ENCODE results near the gene PARD3. TPM values are rescaled to one million over a fixed set of nuclear protein-coding genes. Genes with fewer than 3 reads are reported as not detected.

PARD3 gene
- total and polyA plus RNA-seq, 7 donors, result 20.2 to 84.4 (median 53.4) TPM

GRCh38 chr10:34179280-34179679 lies 635.8 kb downstream of the PARD3 start:
- TF ChIP-seq CTCF (IDR thresholded peaks at IDR 0.05), result no peak
- 69 to 80% (median 75%) methylated on average over 3 of the region's 3 CpGs for WGBS, 3 donors

GRCh38 chr10:34178756-34179155 lies 636.3 kb downstream of the PARD3 start:
- no peak overlapping the region for H3K27ac ChIP-seq
- ATAC-seq (no peak), DNase-seq (no peak)
- no peaks in the 10 kb centered on the region for H3K27me3 ChIP-seq (ENCODE audit: insufficient read depth in 3 of 3, low read length in 2 of 3)
- 82 to 84% (median 84%) methylated on average over 3 of the region's 3 CpGs for WGBS, 3 donors
- no peaks in the 10 kb centered on the region for H3K36me3 ChIP-seq (ENCODE audit: insufficient read depth in 1 of 2, low read depth in 1 of 2)
- intact Hi-C loops (cut with DNase I), result no loop called here
- no peak for TF ChIP-seq CTCF (IDR thresholded peaks at IDR 0.05)
- no peaks in the 10 kb centered on the region for H3K4me1 ChIP-seq
- no peaks in the 10 kb centered on the region for H3K9me3 ChIP-seq
- no peak overlapping the region for H3K4me3 ChIP-seq

More at GRCh38 chr10:34179280-34179679, 635.8 kb downstream of the PARD3 start:
- Histone ChIP-seq H3K4me3 (no peak overlapping the region), H3K36me3 (ENCODE audit: insufficient read depth in 1 of 2, low read depth in 1 of 2) (no peaks in the 10 kb centered on the region), H3K27me3 (ENCODE audit: insufficient read depth in 3 of 3, low read length in 2 of 3) (no peaks in the 10 kb centered on the region), H3K4me1 (no peaks in the 10 kb centered on the region), H3K9me3 (no peaks in the 10 kb centered on the region), H3K27ac (no peak overlapping the region)
- ATAC-seq (no peak), DNase-seq (no peak)
- intact Hi-C loops (cut with DNase I), result no loop called here

GRCh38 chr10:34178196-34178595 lies 636.9 kb downstream of the PARD3 start:
- Histone ChIP-seq H3K9me3 (no peaks in the 10 kb centered on the region), H3K4me3 (no peak overlapping the region), H3K36me3 (ENCODE audit: insufficient read depth in 1 of 2, low read depth in 1 of 2) (no peaks in the 10 kb centered on the region), H3K4me1 (no peaks in the 10 kb centered on the region), H3K27ac (no peak overlapping the region), H3K27me3 (ENCODE audit: insufficient read depth in 3 of 3, low read length in 2 of 3) (no peaks in the 10 kb centered on the region)
- 81 to 85% (median 84%) methylated on average over 4 of the region's 4 CpGs for WGBS, 3 donors
- no peak for ATAC-seq
- intact Hi-C loops (cut with DNase I), result no loop called here
- no peak for TF ChIP-seq CTCF (IDR thresholded peaks at IDR 0.05)
- no peak for DNase-seq

- H3K27me3 ChIP-seq (ENCODE audit: insufficient read depth in 3 of 3, low read length in 2 of 3), result no peaks in the 10 kb centered on the region
Measured at GRCh38 chr10:34177445-34177844, 637.7 kb downstream of the PARD3 start.

More at GRCh38 chr10:34177445-34177844, 637.7 kb downstream of the PARD3 start:
- no peaks in the 10 kb centered on the region for H3K9me3 ChIP-seq
- TF ChIP-seq CTCF (IDR thresholded peaks at IDR 0.05), result no peak
- DNase-seq (no peak), ATAC-seq (no peak)
- WGBS, 3 donors, result 90 to 96% (median 95%) methylated on average over 11 of the region's 11 CpGs
- no peaks in the 10 kb centered on the region for H3K4me1 ChIP-seq
- intact Hi-C loops (cut with DNase I), result no loop called here
- H3K4me3 ChIP-seq, result no peak overlapping the region
- no peaks in the 10 kb centered on the region for H3K36me3 ChIP-seq (ENCODE audit: insufficient read depth in 1 of 2, low read depth in 1 of 2)
- no peak overlapping the region for H3K27ac ChIP-seq
